Myometrial cell (primary cell): Measurements from ENCODE around the gene CKAP5. TPM values are rescaled to one million over a fixed set of nuclear protein-coding genes. Genes with fewer than 3 reads are reported as not detected.

Experiments used
- total RNA-seq: library from RNA; depleted of rRNA; stranded (reverse); fragments of >200 nt; gene quantifications from 2 replicates; pipeline ENCODE4 v1.2.3, GENCODE V29; 2015

The CKAP5 gene
- 57.9 and 81.9 TPM in 2 replicates for total RNA-seq

GRCh38 chr11:46845740-46846509 is at the start of gene CKAP5:
Gene CKAP5 (minus strand): TSS chr11:46846280. CDS start chr11:46821231, 25,049 bp downstream.

GRCh38 chr11:46719048-46719542 is 127.0 kb downstream of the CKAP5 start, which contains the start of gene F2:
Gene F2 (plus strand): TSS chr11:46719213. CDS start chr11:46719236, 23 bp downstream.

GRCh38 chr11:46700241-46701077 is 145.6 kb downstream of the CKAP5 start, which contains the start of the genes ARHGAP1 and ZNF408:
Gene ARHGAP1 (minus strand): TSS chr11:46700619. CDS start chr11:46696107, 4,512 bp downstream.
Gene ZNF408 (plus strand): TSS chr11:46701031. CDS start chr11:46701048, 17 bp downstream.

Other genes starting within 250 kb of the CKAP5 start
- 2.6 and 4.1 TPM in 2 replicates for gene HARBI1, start 229.1 kb downstream of the CKAP5 start, total RNA-seq
- 84.7 and 101 TPM in 2 replicates for gene ATG13, start 228.7 kb downstream of the CKAP5 start, total RNA-seq
- gene ARHGAP1, start 145.7 kb downstream of the CKAP5 start, total RNA-seq, result 44.1 and 49.6 TPM in 2 replicates
- gene ZNF408, start 145.2 kb downstream of the CKAP5 start, total RNA-seq, result 9.2 and 11.2 TPM in 2 replicates
- not detected in 2 replicates for gene F2, start 127.1 kb downstream of the CKAP5 start, total RNA-seq
- gene LRP4, start 72.3 kb upstream of the CKAP5 start, total RNA-seq, result 0.53 and 1.4 TPM in 2 replicates
- gene CSTPP1, start 90.5 kb upstream of the CKAP5 start, total RNA-seq, result 35.8 and 55.9 TPM in 2 replicates